BLaER1 treated with 17β-estradiol and CSF1 and Interleukin-3, amounts not matched to agents 10 nM and 100 nM (cell line): Measurements from ENCODE around the gene GPSM3.

Experiments used
- H3K27ac ChIP-seq, 11 experiments: shearing (Covaris generic); formaldehyde crosslinking; 2 replicates each; pipeline ENCODE4 v1.8.1; 2022
- H3K27me3 ChIP-seq, 11 experiments: shearing (Covaris generic); formaldehyde crosslinking; 2 replicates each; pipeline ENCODE4 v1.8.1; 2022
- H3K36me3 ChIP-seq, 11 experiments: shearing (Covaris generic); formaldehyde crosslinking; 2 replicates each; pipeline ENCODE4 v1.8.1; 2022
- H3K4me1 ChIP-seq, 10 experiments: shearing (Covaris generic); formaldehyde crosslinking; 2 replicates each; pipeline ENCODE4 v1.8.1; 2022
- H3K4me2 ChIP-seq, 11 experiments: shearing (Covaris generic); formaldehyde crosslinking; 2 replicates each; pipeline ENCODE4 v1.8.1; 2022
- H3K4me3 ChIP-seq, 10 experiments: shearing (Covaris generic); formaldehyde crosslinking; 2 replicates each; pipeline ENCODE4 v1.8.1; 2022
- H3K9ac ChIP-seq, 11 experiments: shearing (Covaris generic); formaldehyde crosslinking; 2 replicates each; pipeline ENCODE4 v1.8.1; 2022
- H3K9me3 ChIP-seq, 11 experiments: shearing (Covaris generic); formaldehyde crosslinking; replicated peaks in 1 of 11; 2 replicates each; pipeline ENCODE4 v1.8.1; 2022
- H4K20me1 ChIP-seq, 11 experiments: shearing (Covaris generic); formaldehyde crosslinking; 2 replicates each; pipeline ENCODE4 v1.8.1; 2022
- Cebpa-rat ChIP-seq, 11 experiments: shearing (Covaris generic); IDR thresholded peaks; 2 replicates each; pipeline ENCODE4 v1.8.1; 2022

The GPSM3 gene

GRCh38 chr6:32208996-32209395 is 16.6 kb upstream of the GPSM3 start:
- no peak overlapping the region for H3K9ac ChIP-seq

GRCh38 chr6:32204268-32204715 is 11.8 kb upstream of the GPSM3 start:
- Histone ChIP-seq H3K4me2 (no peak overlapping the region), H3K36me3 (no peaks in the 10 kb centered on the region), H3K4me1 (peaks cover 0 to 5% (median 0%) of the 10 kb centered on the region in 10 experiments; a peak in 2 of 20 replicates), H3K27me3 (no peaks in the 10 kb centered on the region), H3K9ac (no peak overlapping the region), H3K9me3 (0 out of 22 replicates have a peak, but pooled peaks cover 0 to 3% (median 0%) of the 10 kb centered on the region in 11 experiments), H4K20me1 (no peaks in the 10 kb centered on the region), H3K27ac (no peak overlapping the region), H3K4me3 (no peak overlapping the region)
- no peak for TF ChIP-seq Cebpa-rat (IDR thresholded peaks at IDR 0.05)

More at GRCh38 chr6:32208996-32209395, 16.6 kb upstream of the GPSM3 start:
- no peak for TF ChIP-seq Cebpa-rat (IDR thresholded peaks at IDR 0.05)
- H3K27ac ChIP-seq: no peak overlapping the region
- no peaks in the 10 kb centered on the region for H4K20me1 ChIP-seq
- H3K27me3 ChIP-seq: no peaks in the 10 kb centered on the region
- 0 out of 22 replicates have a peak, but pooled peaks cover 0 to 3% (median 0%) of the 10 kb centered on the region in 11 experiments for H3K9me3 ChIP-seq
- no peaks in the 10 kb centered on the region for H3K36me3 ChIP-seq
- 0 out of 20 replicates have a peak, but pooled peaks cover 0 to 2% (median 0%) of the 10 kb centered on the region in 10 experiments for H3K4me1 ChIP-seq
- no peak overlapping the region for H3K4me2 ChIP-seq
- no peak overlapping the region for H3K4me3 ChIP-seq

- no peak overlapping the region for H3K9ac ChIP-seq
- peaks cover 0 to 5% (median 0%) of the 10 kb centered on the region in 10 experiments; a peak in 2 of 20 replicates for H3K4me1 ChIP-seq
- H3K36me3 ChIP-seq: no peaks in the 10 kb centered on the region
- no peak overlapping the region for H3K4me3 ChIP-seq
- no peaks in the 10 kb centered on the region for H3K27me3 ChIP-seq
- H4K20me1 ChIP-seq: no peaks in the 10 kb centered on the region
- H3K27ac ChIP-seq: no peak overlapping the region
- H3K9me3 ChIP-seq: 0 out of 22 replicates have a peak, but pooled peaks cover 0 to 3% (median 0%) of the 10 kb centered on the region in 11 experiments
- TF ChIP-seq Cebpa-rat (IDR thresholded peaks at IDR 0.05): no peak
- no peak overlapping the region for H3K4me2 ChIP-seq
Measured at GRCh38 chr6:32203426-32204267, 11.2 kb upstream of the GPSM3 start.

DNA sequence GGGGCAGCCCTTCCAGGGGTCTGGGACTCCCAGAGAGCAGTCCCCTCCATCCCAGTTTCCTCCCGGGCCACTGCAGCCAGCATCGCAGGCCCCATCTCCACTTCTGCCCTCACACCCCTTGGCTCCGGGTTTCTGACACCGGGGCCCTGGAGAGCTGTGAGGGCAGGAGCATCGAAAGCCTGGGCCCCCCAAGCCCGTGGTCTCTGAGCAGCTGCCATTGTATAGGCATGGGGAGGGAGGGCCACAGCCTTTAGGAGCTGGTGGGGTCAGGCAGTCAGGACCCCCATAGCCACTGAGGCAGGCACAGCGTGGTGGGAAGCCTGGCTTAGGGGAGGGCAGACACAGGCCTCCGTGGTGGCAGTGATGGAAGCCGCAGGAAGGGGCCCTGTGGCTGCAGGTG is 9.7 kb upstream of the GPSM3 start:
- Histone ChIP-seq H3K4me3 (no peak overlapping the region), H4K20me1 (no peaks in the 10 kb centered on the region), H3K27ac (no peak overlapping the region), H3K9ac (no peak overlapping the region), H3K27me3 (no peaks in the 10 kb centered on the region), H3K9me3 (0 out of 22 replicates have a peak, but pooled peaks cover 0 to 3% (median 0%) of the 10 kb centered on the region in 11 experiments), H3K4me1 (peaks cover 2 to 11% (median 8%) of the 10 kb centered on the region in 10 experiments), H3K36me3 (no peaks in the 10 kb centered on the region), H3K4me2 (peak overlapping the region in 2 of 11 experiments; percentile 17 to 20; a peak in 1 of 22 replicates)
- no peak for TF ChIP-seq Cebpa-rat (IDR thresholded peaks at IDR 0.05)

DNA sequence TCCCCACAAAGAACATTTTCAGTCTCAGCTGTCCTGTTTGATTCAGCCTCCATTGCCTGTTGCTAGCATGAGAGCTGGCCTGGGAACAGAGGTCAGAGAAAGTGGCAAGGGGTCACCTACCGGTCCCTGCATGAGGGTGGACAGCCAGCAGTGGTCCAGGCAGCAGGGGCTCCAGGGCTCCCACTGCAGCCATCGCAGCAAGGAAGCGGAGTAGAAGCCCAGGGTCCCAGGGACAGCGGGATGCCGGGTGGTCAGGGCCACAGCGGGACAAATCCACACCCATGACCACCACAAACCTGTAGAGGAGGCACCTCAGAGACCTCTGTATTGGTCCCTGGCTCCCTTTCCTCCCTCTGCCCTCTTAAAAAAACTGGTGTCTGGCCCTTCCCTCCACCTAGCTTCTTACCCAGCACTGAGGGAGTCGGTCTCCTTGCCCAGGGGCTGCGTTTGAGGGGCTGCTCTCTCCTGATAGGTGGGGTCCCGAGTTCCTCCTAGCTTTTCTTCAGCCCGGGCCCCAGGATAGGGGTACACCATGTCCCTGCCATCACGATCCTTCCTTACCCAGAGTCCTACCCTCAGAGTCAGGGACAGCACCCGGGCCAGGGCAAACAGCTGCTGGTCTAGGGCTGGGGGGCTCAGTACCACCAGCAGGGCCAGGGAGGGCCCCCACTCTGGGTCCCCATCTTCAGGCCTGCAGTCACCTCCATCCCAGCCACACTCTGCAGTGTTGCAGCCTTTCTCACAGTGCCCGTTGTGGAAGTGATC is 8.4 kb upstream of the GPSM3 start:
- no peak overlapping the region for H3K9ac ChIP-seq
- H3K9me3 ChIP-seq: no peaks in the 10 kb centered on the region
- no peak overlapping the region for H3K27ac ChIP-seq

GRCh38 chr6:32198866-32199265 is 6.4 kb upstream of the GPSM3 start:
- H3K4me1 ChIP-seq: peaks cover 27 to 36% (median 31%) of the 10 kb centered on the region in 10 experiments
- H3K36me3 ChIP-seq: no peaks in the 10 kb centered on the region
- H3K27ac ChIP-seq: no peak overlapping the region
- no peaks in the 10 kb centered on the region for H3K9me3 ChIP-seq
- H4K20me1 ChIP-seq: no peaks in the 10 kb centered on the region
- H3K27me3 ChIP-seq: no peaks in the 10 kb centered on the region
- no peak overlapping the region for H3K9ac ChIP-seq
- no peak overlapping the region for H3K4me2 ChIP-seq
- TF ChIP-seq Cebpa-rat (IDR thresholded peaks at IDR 0.05): no peak
- no peak overlapping the region for H3K4me3 ChIP-seq

More for the DNA sequence above, 8.4 kb upstream of the GPSM3 start:
- Histone ChIP-seq H4K20me1 (no peaks in the 10 kb centered on the region), H3K4me3 (no peak overlapping the region), H3K4me2 (no peak overlapping the region), H3K27me3 (no peaks in the 10 kb centered on the region), H3K4me1 (peaks cover 13 to 21% (median 19%) of the 10 kb centered on the region in 10 experiments), H3K36me3 (no peaks in the 10 kb centered on the region)
- TF ChIP-seq Cebpa-rat (IDR thresholded peaks at IDR 0.05): no peak

GRCh38 chr6:32198345-32198696 is 5.9 kb upstream of the GPSM3 start:
- no peaks in the 10 kb centered on the region for H3K36me3 ChIP-seq
- no peak overlapping the region for H3K9ac ChIP-seq
- H3K27me3 ChIP-seq: no peaks in the 10 kb centered on the region
- H3K4me3 ChIP-seq: no peak overlapping the region
- H3K4me1 ChIP-seq: peaks cover 33 to 41% (median 37%) of the 10 kb centered on the region in 10 experiments
- H3K4me2 ChIP-seq: no peak overlapping the region
- H3K27ac ChIP-seq: no peak overlapping the region
- TF ChIP-seq Cebpa-rat (IDR thresholded peaks at IDR 0.05): no peak
- H4K20me1 ChIP-seq: no peaks in the 10 kb centered on the region
- no peaks in the 10 kb centered on the region for H3K9me3 ChIP-seq

GRCh38 chr6:32196682-32197616 is 4.5 kb upstream of the GPSM3 start:
- Histone ChIP-seq H3K27me3 (no peaks in the 10 kb centered on the region), H3K36me3 (no peaks in the 10 kb centered on the region), H4K20me1 (no peaks in the 10 kb centered on the region), H3K27ac (peak overlapping the region; percentile 91 to 99 (median 97)), H3K4me1 (peaks cover 41 to 47% (median 45%) of the 10 kb centered on the region in 10 experiments), H3K9ac (peak overlapping the region; percentile 87 to 97 (median 92)), H3K4me2 (peak overlapping the region; percentile 80 to 99 (median 95)), H3K9me3 (no peaks in the 10 kb centered on the region), H3K4me3 (peak overlapping the region; percentile 69 to 87 (median 78))
- no peak for TF ChIP-seq Cebpa-rat (IDR thresholded peaks at IDR 0.05)
